ENCODE measurements around the gene FUT6.
"Not testable (repeated sequence)": the region's sequence is repeated elsewhere in the genome, so short reads cannot be mapped to it uniquely, and the experiment has no call there.

The FUT6 gene, protein sequence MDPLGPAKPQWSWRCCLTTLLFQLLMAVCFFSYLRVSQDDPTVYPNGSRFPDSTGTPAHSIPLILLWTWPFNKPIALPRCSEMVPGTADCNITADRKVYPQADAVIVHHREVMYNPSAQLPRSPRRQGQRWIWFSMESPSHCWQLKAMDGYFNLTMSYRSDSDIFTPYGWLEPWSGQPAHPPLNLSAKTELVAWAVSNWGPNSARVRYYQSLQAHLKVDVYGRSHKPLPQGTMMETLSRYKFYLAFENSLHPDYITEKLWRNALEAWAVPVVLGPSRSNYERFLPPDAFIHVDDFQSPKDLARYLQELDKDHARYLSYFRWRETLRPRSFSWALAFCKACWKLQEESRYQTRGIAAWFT

DNA sequence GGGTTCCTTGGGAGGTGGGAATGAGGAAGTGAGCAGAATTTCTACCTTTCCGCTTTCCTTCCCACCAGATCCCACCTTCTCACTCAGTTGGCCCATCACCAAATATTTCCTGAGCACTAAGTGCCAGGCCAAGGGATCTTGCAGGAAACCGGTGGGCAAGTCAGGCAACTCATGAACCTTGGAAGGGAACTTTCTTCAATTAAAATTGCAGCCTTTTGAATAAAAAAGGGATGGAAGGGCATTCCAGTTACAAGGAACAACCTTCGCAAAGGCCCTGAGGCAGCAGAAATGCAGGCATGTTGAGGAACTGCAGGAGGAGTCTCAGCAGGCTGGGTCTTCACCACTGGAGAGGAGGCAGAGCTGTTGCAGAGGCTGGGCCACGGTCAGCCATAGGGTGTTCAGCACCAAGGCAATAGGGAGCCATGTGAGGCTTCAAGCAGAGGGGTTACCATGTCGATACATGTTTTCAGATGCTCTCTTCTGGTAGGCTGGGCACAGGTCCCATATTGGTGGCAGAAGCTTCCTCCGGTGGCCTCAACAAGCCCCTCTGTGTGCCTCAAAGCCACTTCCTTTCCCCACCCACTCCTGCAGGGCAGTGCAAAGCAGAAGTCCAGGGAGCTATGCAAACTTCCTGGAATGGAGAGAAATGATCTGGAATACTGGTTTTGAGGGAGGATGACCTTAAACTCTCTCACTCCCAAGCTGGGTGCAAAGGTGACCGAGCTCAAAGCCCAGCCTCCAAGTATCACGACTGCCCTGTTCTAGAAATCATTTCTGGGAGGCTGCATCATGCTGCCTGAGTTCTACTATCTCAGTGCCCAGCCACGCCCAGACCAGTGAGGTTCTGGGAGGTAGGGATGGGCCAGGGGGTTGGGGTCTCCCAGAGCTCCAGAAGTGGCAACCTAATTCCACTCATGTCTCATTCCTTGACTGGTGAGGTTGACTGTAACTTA lies at the start of gene FUT6:
Gene FUT6 (minus strand): TSS at position 638 of the 953 bp plus-strand sequence. CDS start 7,135 bp downstream, outside the sequence.
- DNase-seq, result no peak

DNA sequence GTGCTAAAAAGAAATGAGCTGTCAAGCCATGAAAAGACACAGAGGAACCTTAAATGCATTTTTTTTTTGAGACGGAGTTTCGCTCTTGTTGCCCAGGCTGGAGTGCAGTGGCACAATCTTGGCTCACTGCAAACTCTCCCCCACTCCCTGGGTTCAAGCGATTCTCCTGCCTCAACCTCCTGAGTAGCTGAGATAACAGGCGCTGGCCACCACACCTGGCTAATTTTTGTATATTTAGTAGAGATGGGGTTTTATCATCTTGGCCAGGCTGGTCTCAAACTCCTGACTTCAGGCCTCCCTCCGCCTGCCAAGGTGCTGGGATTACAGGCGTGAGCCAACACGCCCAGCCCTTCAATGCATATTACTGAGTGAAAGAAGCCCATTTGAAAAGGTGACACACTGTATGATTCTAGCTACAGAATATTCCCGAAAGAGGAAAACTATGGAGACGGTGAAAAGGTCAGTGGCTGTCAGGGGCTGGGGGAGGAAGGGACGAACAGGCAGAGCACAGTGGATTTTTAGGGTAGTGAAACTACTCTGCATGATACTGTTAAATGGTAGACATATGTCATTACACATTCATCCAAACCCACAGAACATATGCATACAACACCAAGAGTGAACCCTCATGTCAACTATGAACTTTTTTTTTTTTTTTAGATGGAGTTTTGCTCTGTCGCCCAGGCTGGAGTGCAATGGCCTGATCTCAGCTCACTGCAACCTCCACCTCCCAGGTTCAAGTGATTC lies 44.7 kb upstream of the FUT6 start:
- not testable (repeated sequence) for DNase-seq

DNA sequence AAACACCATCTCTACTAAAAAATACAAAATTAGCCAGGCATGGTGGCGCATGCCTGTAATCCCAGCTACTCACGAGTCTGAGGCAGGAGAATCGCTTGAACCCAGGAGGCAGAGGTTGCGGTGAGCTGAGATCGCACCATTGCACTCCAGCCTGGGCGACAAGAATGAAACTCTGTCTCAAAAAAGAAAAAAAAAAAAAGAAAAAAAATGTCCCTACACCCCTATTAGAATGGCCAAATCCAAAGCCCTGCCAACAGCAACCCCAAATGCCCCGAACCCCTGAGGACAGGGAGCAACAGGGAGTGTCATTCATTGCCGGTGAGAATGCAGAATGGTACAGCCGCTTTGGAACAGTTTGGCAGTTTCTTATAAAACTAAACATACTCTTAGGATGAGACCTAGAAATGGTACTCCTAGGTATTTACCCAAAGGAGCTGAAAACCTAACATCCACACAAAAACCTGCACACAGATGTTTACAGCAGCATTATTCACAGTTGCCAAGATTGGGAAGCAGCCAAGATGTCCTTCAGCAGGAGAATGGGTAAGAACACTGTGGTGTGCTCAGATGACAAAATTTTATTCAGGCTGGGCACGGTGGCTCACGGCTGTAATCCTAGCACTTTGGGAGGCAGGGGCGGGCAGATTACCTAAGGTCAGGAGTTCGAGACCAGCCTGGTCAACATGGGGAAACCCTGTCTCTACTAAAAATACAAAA lies 43.8 kb upstream of the FUT6 start:
- DNase-seq, result not testable (repeated sequence)

DNA sequence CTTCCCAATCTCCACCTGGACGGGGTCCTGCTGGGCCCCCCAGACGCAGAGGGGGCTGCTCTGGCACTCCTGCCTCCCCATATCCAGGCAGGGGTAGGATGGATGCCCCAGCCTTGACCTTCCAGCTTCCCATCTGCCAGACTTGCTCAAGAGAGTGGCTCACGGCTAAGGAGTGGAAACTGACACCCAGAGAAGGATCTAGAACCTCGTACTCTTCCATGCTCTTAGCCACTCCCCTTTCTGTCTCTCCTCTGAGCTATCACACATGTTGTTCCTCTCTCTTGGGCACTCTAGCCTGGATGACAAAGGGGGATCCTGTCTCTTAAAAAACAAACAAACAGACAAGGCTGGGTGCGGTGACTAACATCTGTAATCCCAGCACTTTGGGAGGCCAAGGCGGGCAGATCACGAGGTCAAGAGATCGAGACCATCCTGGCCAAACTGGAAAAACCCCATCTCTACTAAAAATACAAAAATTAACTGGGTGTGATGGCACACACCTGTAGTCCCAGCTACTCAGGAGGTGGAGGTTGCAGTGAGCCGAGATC lies 43.0 kb upstream of the FUT6 start:
- DNase-seq, result no peak

DNA sequence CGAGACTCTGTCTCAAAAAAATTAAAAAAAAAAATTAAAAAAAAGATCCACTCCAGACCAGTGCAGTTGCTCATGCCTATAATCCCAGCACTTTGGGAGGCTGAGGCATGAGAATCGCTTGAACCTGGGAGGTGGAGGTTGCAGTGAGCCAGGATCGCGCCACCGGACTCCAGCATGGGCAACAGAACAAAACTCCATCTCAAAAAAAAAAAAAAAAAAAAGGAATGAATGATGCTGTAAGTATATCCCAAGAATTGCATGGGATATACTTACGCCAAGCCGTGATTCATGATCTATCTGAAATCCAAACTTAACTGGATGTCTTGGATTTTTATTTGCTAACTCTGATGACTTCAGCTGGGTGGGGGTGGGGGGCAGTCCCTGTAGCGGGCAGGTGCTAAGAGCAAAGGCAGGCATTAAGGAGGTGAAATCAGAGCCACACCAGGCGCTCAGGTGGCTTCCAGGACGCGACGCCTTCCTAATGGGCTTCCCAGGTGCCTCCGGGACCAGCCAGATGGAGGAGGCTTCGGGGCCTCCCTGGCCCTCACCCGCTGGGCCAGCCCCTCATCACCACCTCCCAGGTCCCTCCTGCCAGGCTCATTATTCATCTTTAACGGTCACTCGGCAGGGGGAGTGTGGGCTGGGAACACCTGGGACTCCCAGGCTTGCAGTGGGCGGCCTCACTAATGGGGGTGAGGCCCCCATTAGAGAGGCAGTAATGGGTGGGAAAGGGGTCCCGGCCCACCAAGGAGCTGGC lies 42.2 kb upstream of the FUT6 start:
- DNase-seq, result peak; percentile 83

DNA sequence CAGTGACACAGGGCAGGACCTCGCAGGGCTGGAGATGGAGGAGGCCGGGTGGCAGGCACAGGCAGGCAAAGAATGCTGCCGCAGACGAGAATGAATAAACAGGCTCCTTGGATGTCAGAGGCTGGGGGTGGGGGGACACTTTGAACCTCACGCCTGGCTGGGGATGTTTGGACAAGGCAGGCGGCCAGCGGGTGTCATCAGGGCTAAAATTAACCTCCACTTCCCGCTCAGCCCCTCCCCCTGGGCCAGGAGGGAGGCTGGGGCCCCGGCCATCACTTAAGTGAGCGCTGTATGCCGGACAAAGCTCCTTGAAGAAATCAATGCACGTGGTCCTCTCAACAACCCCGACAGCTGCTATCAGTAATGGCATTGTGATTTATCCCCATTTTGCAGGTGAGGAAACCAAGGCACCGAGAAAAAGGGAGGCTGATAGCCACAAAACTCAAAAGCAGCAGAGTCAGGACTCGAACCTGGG lies 41.1 kb upstream of the FUT6 start:
- no peak for DNase-seq

DNA sequence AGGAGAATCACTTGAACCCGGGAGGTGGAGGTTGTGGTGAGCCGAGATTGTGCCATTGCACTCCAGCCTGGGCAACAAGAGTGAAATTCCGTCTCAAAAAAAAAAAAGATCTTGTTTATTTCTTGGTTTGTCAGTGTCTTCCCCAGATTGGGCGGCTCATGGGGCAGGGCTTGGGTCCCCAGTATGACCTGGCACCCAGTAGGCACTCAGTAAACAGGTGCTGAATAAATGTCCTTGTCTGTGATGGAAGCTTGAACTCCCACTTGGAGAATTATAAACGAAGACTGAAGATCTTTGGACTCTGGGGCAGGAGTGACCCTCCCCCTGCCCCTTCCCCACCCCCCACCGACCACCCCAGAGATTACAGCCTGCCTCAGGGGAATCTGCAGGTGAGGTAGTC lies 40.7 kb upstream of the FUT6 start:
- DNase-seq, result no peak

DNA sequence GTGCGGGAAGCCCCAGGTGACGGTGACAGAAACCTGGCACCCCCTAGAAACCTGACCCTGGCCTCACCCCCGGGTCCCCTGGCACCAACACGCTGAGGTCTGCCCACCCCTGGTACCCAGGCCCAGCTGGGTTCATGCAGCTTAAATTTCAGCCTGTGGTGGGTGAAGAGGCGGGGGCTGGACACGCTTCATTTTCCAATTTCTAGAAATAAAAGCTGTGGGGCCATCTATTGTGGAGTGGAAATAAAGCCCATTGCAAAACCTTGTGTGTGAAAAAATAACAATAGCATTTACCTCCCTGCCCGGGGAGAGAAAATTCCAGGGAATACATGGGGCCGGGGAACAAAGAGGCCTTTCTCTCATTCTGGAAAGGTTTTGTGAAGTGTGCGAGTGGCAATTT lies 38.4 kb upstream of the FUT6 start:
- DNase-seq, result no peak

DNA sequence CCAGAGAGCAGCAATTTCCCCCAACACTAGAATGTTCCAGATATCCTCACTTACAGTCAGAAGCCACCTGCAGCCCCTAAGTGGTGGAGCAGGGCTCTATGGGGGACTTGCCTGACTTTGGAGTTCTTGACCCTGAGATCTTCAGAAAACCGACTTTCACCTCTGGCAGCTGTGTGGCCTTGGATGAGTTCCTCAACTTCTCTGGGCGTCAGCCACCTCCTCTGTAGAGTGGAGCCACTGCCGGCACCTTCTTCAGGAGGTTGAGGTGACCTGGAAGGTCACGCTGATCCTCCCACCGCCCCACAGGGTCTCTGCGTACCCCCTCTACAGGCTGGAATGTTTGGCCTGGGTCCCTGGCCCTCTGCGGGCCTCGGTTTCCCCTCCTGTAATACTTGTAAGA lies 37.9 kb upstream of the FUT6 start:
- no peak for DNase-seq

DNA sequence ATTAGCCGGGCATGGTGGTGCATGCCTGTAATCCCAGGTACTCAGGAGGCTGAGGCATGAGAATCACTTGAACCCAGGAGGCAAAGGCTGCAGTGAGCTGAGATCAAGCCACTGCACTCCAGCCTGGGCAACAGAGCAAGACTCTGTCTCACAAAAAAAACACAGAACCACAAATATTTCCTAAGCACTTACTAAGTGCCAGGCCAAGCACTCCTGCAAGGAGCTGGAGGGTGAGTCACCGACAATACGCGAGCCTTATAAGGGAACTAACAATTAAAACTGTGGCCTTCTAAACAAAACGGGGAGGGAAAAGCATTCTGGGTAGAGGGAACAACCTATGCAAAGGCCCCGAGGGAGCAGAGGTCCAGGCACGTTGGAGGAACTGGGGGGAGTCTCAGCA lies 35.0 kb upstream of the FUT6 start:
- DNase-seq, result not testable (repeated sequence)

DNA sequence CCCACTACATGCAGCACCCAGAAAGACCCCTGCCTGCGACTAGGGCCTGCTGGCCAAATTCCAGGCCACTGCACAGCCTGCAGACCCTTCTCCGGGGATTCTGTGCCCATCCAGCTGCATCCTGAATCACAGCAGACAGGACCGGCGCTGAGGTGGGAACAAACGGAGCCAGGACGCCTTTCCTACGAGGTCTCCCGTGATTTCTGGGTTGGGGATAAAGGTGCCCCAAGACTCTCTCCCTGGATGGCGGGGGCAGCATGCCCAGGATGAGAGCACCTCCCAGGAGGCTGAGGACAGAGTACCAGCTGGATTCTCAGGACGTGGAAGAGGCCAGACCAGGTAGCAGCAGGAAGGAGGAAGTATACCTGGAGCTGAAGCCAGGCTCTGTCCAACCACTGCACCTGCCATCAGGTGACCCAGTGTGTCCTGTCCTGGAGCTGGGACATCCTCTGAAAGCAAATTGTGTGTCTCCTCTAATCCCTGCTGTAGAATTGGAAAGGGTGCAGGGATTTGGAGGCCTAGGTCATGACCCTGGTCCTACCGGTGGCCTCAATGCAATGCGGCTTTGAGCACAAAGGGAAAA lies 34.2 kb upstream of the FUT6 start:
- DNase-seq, result no peak

DNA sequence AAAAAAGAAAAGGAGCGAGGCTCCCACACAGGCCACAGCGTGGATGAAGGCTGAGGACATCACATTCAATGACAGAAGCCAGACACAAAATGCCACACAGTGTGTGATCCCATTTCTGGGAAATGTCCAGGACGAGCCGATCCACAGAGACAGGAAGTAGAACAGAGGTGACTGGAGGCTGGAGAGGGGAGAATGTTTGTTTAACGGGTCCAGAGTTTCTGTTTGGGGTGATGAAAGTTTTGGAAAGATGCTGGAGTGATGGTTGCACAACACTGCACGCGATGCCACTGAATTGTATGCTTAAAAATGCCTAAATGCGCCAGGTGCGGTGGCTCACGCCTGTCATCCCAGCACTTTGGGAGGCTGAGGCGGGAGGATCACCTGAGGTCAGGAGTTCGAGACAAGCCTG lies 31.5 kb upstream of the FUT6 start:
- DNase-seq, result no peak

DNA sequence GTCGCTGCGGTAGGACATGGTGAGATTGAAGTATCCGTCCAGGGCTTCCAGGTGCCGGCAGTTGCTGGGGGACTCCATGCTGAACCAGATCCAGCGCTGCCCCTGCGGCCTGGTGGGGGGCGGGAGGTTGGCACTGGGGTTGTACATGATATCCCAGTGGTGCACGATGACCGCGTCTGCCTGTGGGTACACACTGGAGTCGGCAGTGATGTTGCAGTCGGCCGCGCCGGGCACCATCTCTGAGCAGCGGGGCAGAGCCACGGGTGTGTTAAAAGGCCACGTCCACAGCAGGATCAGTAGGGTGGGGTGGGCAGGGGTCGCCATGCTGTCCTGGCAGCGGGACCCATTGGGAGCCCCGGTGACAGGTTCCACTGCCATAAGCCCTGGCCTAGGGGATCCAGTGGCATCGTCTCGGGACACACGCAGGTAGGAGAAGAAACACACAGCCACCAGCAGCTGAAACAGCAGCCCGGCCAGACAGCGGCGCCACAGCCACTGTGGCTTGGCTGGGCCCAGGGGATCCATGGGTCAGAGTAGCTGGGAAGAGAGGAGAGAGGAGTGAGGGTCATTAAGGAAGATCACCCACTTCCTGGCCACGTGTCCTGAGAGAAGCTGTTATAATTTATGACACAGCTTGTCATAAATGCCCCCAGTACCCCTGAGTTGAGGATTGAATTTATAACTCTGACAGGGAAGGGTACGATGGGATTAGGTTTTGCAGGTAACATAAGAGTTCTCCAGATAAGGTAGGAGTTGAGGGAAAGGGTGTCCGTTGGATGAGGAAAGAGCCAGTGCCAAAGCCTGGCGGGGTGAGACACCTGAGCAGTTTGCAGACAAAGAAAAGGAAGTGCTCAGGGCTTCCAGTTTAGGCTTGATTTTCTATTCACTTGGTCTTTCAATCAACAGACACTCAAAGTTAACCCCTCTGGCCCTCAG lies 28.0 kb upstream of the FUT6 start:
- DNase-seq, result no peak

DNA sequence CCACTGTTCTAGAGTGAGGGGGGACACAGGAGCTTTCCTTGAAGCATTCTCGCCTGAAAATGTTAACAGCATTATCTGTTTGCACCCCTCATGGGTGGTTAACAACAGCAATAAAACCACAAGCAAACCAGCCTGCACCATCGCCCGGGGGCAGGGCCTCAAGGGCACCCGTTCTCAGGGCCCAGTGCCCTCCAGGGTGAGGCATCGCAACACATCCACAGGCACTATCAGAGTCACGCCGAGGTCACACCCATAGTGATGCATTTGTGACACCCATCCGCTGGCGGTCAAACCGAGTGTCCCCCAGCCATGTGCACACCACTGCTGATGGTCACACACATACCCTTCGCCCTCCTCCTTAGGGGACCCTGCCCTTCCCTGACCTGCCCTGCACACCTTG lies 26.3 kb upstream of the FUT6 start:
- DNase-seq, result no peak

DNA sequence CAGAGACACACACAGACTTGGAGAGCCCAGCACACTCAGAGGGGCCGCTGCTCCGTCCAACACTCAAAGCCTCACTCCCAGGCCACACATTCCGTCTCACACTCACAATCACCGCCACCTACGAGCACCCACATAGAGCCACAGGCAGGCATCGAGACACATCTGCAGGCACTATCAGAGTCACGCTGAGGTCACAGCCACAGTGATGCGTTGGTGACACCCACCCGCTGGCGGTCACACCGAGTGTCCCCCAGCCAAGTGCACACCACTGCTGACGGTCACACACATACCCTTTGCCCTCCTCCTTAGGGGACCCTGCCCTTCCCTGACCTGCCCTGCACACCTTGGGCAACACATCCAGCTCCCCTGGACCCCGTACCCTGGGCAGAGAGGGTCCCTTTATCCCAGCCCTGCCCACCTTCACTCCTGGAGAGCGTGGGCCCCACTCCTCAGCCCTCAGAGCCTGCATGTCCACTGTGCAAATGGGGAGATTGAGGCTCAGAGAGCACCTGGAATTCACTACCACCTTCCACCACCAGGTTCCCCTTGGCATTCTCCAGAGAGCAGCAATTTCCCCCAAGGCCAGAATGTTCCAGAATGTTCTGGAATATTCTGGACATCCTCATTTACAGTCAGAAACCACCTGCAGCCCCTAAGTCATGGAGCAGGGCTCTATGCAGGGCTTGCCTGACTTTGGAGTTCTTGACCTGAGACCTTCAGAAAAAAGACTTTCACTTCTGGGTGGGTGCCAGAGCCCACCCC lies 25.4 kb upstream of the FUT6 start:
- no peak for DNase-seq

DNA sequence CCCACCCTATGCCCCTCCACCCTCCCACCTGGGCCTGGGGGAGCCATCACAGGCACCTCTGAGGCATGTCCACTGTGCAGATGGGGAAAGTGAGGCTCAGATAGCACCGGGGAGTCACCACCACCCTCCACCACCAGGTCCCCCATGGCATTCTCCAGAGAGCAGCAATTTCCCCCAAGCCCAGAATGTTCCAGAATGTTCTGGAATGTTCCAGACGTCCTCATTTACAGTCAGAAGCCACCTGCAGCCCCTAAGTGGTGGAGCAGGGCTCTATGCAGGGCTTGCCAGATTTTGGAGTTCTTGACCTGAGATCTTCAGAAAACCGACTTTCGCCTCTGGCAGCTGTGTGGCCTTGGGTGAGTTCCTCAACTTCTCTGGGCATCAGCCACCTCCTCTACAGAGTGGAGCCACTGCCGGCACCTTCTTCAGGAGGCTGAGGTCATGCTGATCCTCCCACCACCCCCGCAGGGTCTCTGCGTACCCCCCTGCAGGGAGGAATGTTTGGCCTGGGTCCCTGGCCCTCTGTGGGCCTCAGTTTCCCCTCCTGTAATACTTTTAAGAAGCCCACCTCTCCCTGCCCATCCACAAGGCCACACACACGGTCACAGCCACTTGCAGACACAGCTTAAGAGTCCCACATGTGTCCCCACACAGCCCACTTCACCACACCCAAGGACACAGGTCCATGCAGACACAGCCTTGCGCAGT lies 24.7 kb upstream of the FUT6 start:
- no peak for DNase-seq

DNA sequence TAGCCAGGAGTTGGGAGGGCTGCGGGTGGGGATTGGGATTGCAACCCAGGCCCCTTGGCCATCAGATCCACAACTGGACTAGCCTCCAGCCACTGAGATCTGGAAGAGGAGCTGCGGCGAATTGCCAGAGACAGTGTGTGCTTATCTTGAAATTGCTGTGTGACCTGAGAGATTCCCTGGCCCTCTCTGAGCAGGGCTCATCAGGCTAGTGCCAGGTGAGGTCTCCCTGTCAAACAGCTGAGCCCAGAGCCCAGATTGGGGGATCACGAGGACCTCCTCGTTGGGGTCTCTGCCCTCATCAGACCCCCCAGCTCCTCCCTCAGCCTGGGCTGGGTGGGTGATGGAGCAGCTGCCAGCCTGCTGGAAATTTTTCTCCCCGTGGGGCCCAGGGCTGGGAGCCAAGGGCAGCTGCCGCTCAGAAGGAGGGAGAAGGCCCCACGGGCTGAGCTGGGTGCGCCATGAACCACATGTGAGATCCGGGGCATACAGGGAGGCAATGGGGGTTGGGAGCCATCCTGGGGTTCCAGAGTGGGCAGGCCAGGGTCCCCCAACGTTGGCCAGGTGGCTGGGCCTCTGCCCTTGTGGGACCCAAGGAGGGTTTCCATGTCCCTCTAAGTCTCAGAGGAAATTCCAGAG lies 23.6 kb upstream of the FUT6 start:
- no peak for DNase-seq
